HG03378 (cell line): Measurements from ENCODE around the gene PLXND1.

Experiments
- ATAC-seq: cut with Tn5 transposase; IDR thresholded peaks from one replicate; pipeline ENCODE4 v1.9.1; 2021; ENCODE audit warnings: mild to moderate bottlenecking, moderate library complexity; ENCODE audit not compliant: unreplicated experiment

The PLXND1 gene

DNA sequence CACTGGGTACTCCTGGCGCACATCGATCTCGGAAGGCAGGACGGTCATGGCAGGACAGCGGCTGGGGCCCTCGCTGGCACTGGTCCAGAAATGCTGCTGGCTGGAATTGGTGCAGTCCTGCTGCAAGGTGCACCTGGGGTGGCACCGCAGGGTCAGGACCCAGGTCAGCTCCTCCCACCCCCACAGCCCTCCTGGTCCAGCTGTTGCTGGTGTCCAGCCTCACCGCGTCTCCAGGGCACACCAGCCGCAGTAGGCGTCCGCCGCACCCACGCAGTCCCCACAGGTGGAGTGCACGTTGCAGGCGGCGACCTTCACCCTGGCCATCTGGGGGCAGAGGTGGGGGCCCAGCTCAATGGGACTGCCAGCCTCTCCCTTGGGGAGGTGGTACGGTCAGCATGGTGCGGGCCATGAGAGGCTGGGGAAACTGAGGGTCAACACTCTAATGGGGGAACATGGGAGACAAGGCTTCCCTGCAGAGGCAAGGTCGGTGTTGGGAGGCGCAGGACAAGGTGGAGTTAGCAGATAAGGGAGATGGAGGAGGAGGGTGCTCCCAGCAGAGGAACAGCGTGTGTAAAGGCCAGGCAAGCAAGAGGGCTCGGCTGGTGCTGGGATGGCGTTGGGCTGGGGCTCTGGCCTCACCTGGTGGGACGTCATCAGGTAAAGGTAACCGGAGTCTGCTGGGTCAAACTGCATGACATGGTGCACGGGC lies 20.4 kb downstream of the PLXND1 start:
- no peak for ATAC-seq

DNA sequence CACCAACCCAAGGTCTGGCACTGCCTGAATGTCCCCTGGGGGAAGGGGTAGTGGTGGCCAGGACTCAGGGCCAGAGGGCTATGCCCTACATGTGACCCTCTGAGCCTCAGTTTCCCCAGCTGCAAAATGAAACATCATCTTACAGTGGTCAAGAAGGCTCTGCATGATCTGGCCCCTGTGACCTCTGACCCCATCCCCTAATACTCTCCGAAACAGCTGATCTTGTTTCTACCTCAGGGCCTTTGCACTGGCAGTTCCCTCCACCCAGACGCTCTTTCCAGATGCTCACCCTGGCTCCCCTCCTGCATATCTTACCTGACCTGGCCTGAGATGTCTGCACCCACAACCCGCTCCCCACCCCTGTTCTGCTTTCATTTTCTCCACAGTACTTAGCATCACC lies 21.8 kb downstream of the PLXND1 start:
- ATAC-seq = no peak

DNA sequence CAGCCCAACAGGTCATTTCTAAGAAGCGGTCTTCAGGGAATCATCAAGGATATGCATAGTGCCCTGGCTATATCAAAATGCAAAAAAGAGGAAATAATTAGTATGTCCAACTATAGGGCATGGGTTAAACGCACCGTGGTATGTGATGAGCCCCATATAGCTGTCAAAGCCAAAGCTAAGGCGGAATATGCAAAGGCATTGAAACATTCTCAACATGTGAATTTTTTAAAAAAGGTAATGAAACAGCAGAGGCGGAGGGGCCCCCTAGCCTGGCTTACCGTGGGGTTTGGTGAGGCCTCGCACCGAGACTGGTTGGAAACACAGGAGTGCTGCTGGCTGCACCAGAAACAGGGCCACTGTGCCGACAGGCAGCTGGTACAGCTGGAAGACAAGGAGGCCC lies 23.2 kb downstream of the PLXND1 start:
- no peak for ATAC-seq

DNA sequence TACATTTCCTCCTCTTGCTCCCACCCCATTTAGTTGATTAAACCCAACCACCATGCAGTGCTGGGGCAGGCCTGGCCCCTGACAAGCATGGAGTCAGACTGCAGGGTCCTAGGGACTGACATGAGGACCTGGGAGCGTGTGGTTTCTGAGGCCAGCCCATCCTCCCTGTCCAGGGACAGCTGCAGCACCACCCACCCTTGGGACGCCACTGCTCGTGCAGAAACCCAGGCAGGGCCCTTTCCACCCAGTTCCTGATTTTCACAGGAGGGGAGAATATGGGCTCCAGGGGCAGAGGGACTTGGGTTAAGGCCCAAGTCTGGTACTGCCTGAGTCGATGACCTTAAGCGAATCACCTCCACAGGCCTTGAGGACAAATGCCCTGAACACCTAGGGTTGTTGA lies 23.7 kb downstream of the PLXND1 start:
- no peak for ATAC-seq

DNA sequence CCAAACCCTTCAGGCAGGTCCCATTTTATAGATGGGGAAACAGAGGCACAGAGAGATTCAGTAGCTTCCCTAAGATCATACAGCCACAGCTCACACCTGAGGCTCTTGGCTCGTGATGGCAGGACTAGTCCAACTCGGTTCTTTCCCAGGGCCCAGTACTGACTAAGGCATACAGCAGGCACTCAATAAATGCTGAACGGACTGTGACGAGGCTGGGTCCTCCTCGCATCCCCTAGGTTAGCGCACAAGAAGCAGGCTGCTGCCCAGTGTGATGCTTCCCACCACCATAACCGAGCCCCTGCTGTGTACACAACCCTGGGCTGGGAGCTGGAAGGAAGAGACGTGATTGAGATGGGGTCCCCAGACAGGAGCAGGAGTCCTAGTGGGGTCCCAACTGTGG lies 24.9 kb downstream of the PLXND1 start:
- ATAC-seq = no peak

DNA sequence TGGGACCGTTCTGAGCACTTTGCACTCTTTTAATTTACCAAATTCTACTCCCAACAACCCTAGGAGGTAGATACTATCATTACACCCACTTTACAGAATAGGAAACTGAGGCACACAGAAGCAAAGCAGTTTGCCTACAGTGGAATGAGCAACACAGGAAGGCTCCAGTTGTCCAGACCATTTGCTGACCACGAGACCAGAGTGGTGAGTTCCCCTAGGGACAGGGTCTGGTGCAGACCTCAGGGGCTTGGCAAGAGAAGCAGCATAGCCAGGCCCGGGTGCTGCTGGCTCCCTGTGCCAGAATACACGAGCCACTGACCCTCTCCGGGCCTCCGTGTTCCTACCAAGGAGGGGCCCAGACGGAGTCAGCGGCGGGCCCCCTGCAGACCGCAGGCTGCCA lies 26.5 kb downstream of the PLXND1 start:
- no peak for ATAC-seq

DNA sequence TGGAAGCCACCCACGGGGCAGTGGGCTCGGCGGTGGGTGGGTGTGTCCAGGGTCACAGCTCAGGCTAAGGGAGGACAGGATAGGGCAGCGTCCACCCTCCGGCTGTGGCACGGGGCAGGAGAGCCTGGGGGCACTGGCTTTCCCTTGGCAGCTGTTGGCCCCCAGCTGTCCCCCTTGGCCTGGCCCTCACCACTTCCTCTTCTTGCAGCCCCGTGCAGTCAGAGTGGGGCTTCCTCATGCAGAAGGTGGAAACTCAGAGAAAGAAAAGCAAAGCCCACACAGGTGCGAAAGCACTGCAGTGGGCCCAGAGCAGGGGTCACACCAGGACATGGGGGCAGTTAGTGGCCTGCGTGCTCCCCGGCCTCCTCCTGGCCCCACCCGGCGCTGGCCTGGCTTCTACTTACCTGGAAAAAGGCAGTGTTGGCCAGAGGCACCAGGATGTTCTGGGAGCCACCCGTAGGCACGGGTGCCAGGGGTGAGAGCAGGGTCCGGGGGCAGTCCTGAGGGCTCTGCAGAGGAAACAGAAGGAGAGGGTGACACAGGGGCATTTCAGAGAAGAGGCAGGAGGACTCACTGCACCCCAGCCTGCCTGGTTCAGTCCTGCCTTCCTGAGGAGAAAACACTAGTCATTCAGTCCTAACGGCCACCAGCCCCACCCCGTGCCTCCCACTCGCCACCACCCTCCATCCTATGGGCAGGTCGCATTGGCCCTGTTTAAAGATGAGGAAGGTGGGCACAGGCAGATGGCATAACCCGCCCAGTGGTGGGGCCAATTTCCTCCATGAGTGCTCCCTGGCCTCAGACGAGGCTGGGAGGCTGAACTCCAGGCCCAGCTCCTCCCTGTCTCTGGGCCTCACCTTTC lies 28.3 kb downstream of the PLXND1 start:
- peak; percentile 52 for ATAC-seq

DNA sequence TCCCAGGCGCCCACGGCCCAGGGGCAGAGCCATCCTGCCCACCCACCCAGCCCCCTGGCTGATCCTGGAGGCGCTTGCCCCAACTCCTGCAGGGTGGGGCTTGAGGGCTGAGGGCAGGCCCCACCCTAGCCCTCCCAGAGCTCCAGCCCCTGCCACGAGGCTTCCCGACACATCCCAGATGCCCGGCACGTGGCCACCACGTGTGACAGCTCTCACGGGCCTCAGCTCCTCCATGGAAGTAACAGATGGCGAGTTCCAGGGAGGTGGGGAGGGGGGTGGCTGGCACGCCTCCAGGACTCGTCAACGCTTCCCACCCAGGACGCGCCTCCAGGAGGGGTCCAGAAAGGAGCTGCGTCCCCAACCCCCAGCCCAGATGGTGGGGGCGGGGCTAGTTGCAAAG lies 29.1 kb downstream of the PLXND1 start:
- ATAC-seq = no peak

DNA sequence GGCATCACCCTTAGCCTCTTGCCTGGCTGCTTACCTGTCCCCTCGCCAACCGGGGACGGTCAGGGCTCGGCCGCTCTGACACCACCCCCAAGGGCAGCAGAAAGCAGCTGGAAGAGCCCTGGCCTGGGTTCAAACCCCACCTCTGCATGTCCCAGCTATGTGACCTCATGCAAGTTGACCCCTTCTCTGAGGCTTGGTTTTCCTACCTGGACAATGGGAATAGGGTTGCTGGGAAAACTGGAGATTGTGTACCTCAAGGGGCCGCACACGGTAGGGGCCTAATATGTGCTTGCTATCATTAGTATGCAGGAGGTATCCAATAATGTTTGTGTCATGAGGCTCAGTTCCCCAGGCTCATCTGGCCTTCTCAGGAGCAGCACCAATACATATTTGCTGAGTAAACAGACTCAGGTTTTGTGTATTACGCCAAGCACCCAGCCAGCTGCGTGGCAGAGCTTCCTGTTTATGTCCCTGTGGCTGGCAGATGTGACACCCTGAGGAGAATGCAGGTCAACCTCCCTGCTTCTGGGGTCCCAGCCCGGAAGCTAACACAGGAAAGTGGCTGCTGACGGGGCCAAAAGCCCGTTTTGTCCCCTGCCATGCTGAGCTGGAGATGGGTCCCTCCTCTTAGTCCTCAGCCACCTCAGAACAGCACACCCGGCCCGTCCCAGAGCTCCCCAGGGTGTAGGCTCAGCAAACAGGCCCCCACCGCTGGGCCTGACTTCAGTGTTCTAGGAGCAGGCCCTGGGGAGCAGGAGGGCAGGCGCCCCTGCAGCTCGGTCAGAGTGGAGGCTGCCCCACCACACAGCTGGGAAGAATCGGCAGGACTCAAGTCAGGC lies 29.7 kb downstream of the PLXND1 start:
- ATAC-seq = peak; percentile 48

DNA sequence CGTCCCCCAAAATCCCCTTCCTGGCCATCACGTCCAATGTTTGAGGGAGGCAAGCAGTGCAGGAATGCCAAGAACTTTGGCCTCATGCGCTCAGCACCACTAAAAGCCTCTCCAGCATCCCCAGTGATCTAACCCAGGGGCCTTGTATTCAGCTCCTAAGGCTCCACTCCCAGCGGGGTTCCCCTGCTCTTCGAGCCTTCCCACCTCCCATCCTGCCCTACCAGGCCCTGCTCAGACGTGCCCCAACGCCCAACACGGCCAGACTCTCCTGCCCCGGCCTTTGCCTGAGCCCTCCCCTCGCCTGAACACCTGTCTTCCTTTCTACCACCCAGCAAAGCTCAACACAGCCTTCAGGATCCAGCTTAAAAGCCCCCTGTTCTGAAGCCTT lies 30.5 kb downstream of the PLXND1 start:
- no peak for ATAC-seq

DNA sequence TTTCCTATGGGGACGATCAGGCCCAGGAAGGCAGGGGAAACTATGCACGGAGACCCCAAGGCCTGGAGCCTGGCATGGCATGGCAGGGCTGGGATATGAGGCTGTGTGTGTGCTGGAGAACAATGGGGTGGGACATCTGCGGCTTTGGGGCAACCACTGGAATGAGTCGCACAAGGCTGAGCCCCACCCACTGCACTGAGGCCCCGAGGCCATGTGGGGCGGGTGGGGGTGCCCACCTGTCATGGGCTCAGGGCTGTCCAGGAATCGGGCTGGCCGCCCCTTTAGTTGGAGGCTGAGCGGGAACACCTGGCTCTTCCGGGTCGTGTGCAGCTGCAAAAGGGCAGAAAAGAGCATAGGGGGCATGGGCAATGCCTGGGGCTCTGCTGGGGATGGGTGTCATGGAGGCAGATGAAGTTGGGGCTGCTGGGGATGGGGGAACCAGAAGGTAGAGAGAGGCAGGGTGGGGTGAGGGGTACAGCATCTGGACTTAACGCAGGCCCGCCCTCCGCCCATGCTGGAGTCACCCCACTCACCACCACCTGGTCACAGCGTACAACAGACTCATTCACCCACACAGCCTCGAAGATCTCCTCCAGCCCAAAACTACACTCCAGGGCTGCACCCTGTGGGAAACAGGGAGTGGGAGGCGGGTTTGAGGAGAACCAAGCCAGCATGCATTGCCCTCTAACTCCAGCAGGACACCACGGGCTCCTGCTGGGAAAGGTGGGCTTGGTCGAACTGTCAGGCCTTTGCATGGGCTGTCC lies 31.1 kb downstream of the PLXND1 start:
- ATAC-seq = no peak

DNA sequence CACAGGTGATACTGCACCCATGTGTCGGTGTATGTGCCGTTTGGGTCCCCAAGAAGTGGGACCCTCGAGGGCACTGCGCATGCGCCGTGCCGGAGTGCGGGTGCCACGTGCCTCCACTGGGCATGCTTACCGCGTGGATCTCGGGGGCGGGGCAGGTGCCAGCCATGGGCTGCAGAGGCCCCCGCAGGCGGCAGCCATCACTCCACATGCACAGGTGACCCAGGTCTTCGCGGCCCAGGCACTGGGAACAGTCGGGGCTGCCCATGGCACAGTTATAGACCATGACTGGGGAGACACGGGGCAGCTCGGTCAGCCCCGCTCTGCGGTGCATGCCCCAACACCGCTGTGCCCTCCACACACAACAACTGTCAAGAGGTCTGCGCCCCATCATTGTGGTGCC lies 32.3 kb downstream of the PLXND1 start:
- ATAC-seq = no peak

DNA sequence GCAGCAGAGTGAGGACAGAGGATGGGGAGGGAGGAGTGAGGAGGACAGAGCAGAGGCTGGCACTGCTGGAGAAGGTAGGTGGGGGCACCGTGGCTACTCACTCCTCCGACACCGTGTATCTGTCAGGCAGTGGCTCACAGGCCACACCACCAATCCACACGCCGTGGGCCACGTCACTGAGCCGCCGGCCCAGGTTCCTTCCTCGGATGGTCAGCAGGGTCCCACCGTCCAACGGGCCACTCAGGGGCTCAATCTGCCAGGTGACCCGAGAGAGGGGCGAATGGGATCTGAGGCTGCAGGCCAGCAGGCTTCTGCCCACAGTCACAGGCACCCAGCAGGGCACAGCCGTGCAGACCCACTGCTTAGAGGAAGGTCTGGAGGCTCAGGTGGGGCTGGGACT lies 33.0 kb downstream of the PLXND1 start:
- no peak for ATAC-seq

DNA sequence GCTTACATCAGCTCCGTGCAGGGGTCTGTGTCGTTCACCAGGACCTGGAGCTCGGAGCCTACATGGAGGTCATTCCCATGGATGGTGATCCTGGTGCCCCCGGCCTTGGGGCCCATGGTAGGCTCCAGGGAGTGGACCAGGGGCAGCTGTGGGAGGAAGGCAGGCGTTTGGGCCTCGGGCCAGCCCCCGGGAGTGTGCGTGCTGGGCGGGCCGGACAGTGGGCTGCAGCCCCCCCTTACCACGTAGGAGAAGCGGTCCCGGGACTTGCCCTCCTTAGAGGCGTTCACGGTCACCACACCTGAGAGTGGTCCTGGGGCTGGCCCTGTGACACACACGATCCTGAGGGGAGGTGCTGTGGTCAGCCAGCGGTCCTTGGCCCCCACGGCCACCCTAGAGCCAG lies 33.9 kb downstream of the PLXND1 start:
- ATAC-seq = no peak

DNA sequence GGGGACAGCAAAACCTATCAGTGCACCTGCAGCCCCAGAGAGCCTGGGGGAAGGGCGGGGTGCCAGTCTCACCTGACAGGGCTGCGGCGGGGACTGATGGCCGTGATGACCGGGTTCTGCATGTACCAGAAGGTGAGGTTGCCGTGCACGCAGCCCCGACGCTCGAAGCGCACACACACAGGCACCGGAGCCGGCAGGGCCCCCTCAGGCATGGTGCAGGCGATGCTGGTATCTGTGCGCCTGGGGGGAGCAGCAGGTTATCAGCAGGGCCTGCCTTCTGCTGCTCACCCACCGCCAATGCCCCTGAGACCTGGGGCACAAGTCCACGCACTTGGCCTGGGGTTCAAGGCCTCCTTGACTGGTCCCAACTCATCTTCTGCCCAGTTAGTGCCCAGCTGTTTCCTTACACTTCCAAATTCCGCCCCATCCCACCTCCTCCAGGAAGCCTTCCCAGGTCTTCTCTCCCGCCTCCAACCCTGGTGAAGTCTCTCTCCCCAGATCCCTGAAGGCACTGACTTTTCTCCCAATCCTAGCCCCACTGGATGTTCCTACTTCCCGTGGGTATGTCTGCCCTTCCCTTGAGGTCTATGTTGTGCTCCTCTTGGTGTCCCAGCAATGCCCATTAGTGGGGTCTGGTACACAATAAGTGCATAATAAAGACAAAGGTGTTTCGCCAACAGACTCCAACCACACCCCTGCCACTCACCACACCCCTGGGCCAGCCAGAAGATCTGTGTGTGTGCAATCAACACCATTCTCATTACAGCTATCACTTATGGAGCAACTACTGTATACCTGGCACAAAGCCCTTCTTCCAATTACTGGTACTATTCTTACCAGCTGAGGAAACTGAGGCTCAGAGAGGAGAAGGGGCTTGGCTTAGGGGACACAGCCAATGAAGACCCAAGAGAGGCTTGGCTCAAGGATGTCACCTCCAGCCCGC lies 34.6 kb downstream of the PLXND1 start:
- ATAC-seq = no peak

DNA sequence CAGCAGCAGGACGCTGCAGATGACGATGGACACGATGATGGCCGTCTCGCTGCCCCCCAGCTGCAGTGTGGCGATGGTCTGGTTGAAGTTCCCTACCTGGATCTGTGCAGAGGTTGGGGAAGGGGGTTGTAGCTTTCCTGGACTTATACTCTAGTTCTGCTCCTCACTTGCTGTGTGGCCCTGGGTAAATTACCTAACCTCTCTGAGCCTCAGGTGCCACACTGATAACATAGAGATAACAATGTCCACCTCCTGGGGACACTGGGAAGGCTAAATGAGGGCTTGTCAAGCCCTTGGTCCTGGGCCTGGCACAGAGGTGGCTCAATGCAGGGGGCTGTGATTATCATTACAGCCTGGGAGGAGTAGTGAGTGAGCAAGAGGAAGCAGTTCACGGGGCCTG lies 36.6 kb downstream of the PLXND1 start:
- ATAC-seq = no peak

DNA sequence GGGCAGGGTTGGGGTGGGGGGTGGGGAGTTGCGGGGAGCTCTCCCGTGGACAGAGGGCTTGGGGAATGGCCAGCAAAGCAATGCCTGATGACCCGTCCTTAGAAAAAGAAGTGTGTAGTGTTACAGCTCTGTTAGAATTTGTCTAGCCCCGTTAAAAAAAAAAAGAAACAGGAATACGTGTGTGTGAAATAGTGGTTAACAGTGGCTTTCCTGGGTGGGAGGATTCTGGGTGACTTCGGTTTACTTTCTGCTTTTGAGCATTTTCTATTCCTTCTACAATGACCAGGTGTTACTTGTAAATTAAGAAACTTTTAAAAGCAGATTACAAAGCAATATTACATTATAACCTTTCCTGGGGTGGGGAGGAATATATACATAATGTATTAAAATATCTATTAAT lies 38.5 kb downstream of the PLXND1 start:
- no peak for ATAC-seq

DNA sequence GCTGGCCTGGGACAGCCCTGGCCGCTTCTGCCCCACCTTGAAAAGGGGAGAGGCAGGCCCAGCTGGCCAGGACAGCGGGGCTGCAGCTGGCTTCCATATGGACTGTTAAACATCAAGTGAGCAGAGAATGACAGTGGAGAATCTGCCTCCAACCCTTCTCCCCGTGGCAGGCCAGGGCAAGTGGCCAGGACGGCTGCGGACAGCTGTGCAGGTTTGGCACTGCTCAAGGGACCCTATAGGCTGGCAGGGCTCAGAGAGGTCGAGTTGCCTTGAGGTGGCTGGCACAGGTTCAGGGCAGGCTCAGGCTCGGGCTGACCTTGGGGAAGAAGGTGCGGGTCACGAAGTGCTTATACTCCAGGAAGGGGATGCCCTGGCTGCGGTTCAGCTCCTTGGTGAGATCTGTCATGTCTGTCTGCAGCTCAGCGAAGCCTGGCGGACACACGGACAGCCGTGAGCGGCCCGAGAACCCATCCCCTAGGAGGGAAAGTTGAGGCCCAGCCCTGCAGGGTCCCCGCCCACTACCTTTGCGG lies 39.2 kb downstream of the PLXND1 start:
- ATAC-seq = no peak

DNA sequence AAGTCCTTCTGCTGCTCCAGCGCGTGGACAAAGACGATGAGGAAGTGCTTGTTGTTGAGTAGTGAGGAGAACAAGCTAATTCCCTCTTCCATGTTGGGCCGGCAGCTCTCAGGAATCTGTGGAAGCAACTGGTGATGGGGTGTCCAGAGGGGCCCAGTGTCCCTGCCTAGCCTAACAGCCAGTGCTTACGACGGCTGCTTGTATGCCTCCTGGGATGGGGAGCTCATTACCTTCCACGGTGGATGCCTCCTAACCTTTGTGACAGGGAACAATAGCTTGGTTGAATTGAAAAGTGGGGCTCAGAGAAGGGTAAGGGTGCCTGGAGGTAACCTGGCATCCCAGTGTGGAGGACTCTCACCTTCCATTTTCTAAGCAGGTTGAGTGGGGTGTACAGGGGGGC lies 40.6 kb downstream of the PLXND1 start:
- ATAC-seq = no peak
